OCI-LY1 (cell line): Measurements from ENCODE around the gene LGR4.

Source experiments
- H2AFZ ChIP-seq: fragments of 200-600 bp; sonication (generic), shearing (Covaris generic); 2 replicates; pipeline ENCODE4 v1.6.0; 2014; ENCODE audit warnings: antibody characterized with exemption, mild to moderate bottlenecking, low read length
- H3F3A ChIP-seq: fragments of 200-600 bp; sonication (generic), shearing (Covaris generic); 2 replicates; pipeline ENCODE4 v1.6.0; 2014; ENCODE audit warnings: mild to moderate bottlenecking, antibody characterized with exemption, low read length, moderate library complexity; ENCODE audit not compliant: insufficient read depth
- H3K27ac ChIP-seq: fragments of 200-600 bp; sonication (generic); 2 replicates; pipeline ENCODE4 v1.5.1; 2014; ENCODE audit warnings: low read length, mixed run types, mild to moderate bottlenecking, low read depth; ENCODE audit not compliant: poor library complexity, severe bottlenecking
- H3K27me3 ChIP-seq: fragments of 200-600 bp; sonication (generic); 2 replicates; pipeline ENCODE4 v1.6.0; 2014; ENCODE audit warnings: antibody characterized with exemption, mild to moderate bottlenecking, low read length, moderate library complexity; ENCODE audit not compliant: insufficient read depth
- H3K36me3 ChIP-seq: fragments of 200-600 bp; sonication (generic); 2 replicates; pipeline ENCODE4 v1.6.1; 2014; ENCODE audit warnings: mild to moderate bottlenecking, antibody characterized with exemption, low read length, moderate library complexity, mixed read lengths; ENCODE audit not compliant: insufficient read depth
- H3K4me1 ChIP-seq: fragments of 200-600 bp; sonication (generic); 2 replicates; pipeline ENCODE4 v1.5.1; 2014; ENCODE audit warnings: mild to moderate bottlenecking, low read length, moderate library complexity; ENCODE audit not compliant: insufficient read depth, severe bottlenecking
- H3K4me2 ChIP-seq: fragments of 200-600 bp; sonication (generic), shearing (Covaris generic); 2 replicates; pipeline ENCODE4 v1.6.1; 2014; ENCODE audit warnings: low read length
- H3K4me3 ChIP-seq: fragments of 200-600 bp; sonication (generic); 2 replicates; pipeline ENCODE4 v1.5.1; 2014; ENCODE audit warnings: low read length, low read depth, mild to moderate bottlenecking, mixed read lengths; ENCODE audit not compliant: poor library complexity, severe bottlenecking
- H3K79me2 ChIP-seq: fragments of 200-600 bp; shearing (Covaris generic); 2 replicates; pipeline ENCODE4 v1.6.1; 2016; ENCODE audit warnings: mixed run types, low read length, mixed read lengths; ENCODE audit not compliant: insufficient read depth
- H3K9ac ChIP-seq: fragments of 200-600 bp; sonication (generic), shearing (Covaris generic); 2 replicates; pipeline ENCODE4 v1.6.1; 2014; ENCODE audit warnings: mild to moderate bottlenecking, low read length, mixed read lengths
- H3K9me2 ChIP-seq: fragments of 200-600 bp; sonication (generic), shearing (Covaris generic); 2 replicates; pipeline ENCODE4 v1.6.1; 2014; ENCODE audit warnings: low read depth, mild to moderate bottlenecking, low read length, mixed read lengths
- H3K9me3 ChIP-seq: fragments of 200-600 bp; shearing (Covaris generic); 2 replicates; pipeline ENCODE4 v1.6.1; 2014; ENCODE audit warnings: low read length, mixed read lengths
- H4K20me1 ChIP-seq: fragments of 200-600 bp; sonication (generic), shearing (Covaris generic); 2 replicates; pipeline ENCODE4 v1.6.0; 2016; ENCODE audit warnings: mild to moderate bottlenecking, low read length; ENCODE audit not compliant: insufficient read depth
- CTCF ChIP-seq: fragments of 200-600 bp; sonication (generic), shearing (Covaris generic); IDR thresholded peaks from 2 replicates; pipeline ENCODE4 v1.5.1; 2017; ENCODE audit warnings: mild to moderate bottlenecking, antibody characterized with exemption, low read length, moderate library complexity, mixed read lengths
- EZH2 ChIP-seq: fragments of 200-600 bp; sonication (generic), shearing (Covaris generic); IDR thresholded peaks from 2 replicates; pipeline ENCODE4 v1.8.0; 2017; ENCODE audit warnings: borderline replicate concordance, mixed run types, mild to moderate bottlenecking, antibody characterized with exemption, low read length, moderate library complexity, mixed read lengths

Gene LGR4

DNA sequence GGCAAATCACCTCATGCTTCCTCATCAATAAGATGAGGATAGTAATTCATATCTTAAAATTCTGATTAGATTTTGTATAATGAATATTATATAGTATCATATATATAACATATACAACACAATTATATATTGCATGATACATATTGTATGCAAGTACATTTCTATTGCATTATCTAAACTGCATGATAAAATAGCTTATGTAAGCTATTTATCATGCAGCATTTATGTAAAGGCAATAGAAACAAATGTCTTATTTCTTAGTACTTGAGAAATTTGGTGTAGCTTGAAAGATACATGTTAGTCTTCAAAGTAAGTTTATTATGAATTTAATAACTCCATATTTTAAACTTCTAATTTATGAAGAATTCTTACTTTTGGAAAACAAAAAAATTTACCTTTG, 28.5 kb upstream of the LGR4 start:
- no peaks in the 10 kb centered on the region for H3K27me3 ChIP-seq
- no peaks in the 10 kb centered on the region for H3F3A ChIP-seq
- H3K4me1 ChIP-seq = peaks cover 18% of the 10 kb centered on the region
- no peak overlapping the region for H2AFZ ChIP-seq
- no peak overlapping the region for H3K27ac ChIP-seq
- no peaks in the 10 kb centered on the region for H4K20me1 ChIP-seq
- TF ChIP-seq CTCF (no peak), EZH2 (no peak)
- H3K9me2 ChIP-seq = no peaks in the 10 kb centered on the region
- no peak overlapping the region for H3K4me2 ChIP-seq
- H3K79me2 ChIP-seq = peaks cover 34% of the 10 kb centered on the region
- peaks cover 65% of the 10 kb centered on the region for H3K36me3 ChIP-seq
- no peak overlapping the region for H3K4me3 ChIP-seq
- no peak overlapping the region for H3K9ac ChIP-seq
- no peaks in the 10 kb centered on the region for H3K9me3 ChIP-seq

GRCh38 chr11:27497911-27498310, 25.3 kb upstream of the LGR4 start:
- no peak overlapping the region for H2AFZ ChIP-seq
- peaks cover 9% of the 10 kb centered on the region for H3K79me2 ChIP-seq
- no peaks in the 10 kb centered on the region for H3K4me1 ChIP-seq
- no peaks in the 10 kb centered on the region for H3K9me3 ChIP-seq
- no peak overlapping the region for H3K27ac ChIP-seq
- no peaks in the 10 kb centered on the region for H4K20me1 ChIP-seq
- no peak overlapping the region for H3K4me2 ChIP-seq
- peaks cover 84% of the 10 kb centered on the region for H3K36me3 ChIP-seq
- no peak for TF ChIP-seq EZH2
- TF ChIP-seq CTCF = no peak
- H3K9ac ChIP-seq = no peak overlapping the region
- H3K9me2 ChIP-seq = no peaks in the 10 kb centered on the region
- H3F3A ChIP-seq = no peaks in the 10 kb centered on the region
- H3K4me3 ChIP-seq = no peak overlapping the region
- no peaks in the 10 kb centered on the region for H3K27me3 ChIP-seq

GRCh38 chr11:27497284-27497866, 24.8 kb upstream of the LGR4 start:
- TF ChIP-seq CTCF = peak; percentile 48
- TF ChIP-seq EZH2 = no peak
- Histone ChIP-seq H3K4me3 (no peak overlapping the region), H4K20me1 (no peaks in the 10 kb centered on the region), H3K79me2 (0 out of 2 replicates have a peak, but pooled peaks cover 8% of the 10 kb centered on the region), H3K9me3 (no peaks in the 10 kb centered on the region), H3K9ac (no peak overlapping the region), H3K36me3 (peaks cover 86% of the 10 kb centered on the region), H3K27ac (no peak overlapping the region), H3K4me1 (no peaks in the 10 kb centered on the region), H2AFZ (no peak overlapping the region), H3K9me2 (no peaks in the 10 kb centered on the region), H3K4me2 (no peak overlapping the region), H3F3A (no peaks in the 10 kb centered on the region), H3K27me3 (no peaks in the 10 kb centered on the region)
